Smooth muscle cell (in vitro differentiated cells): ENCODE results near the gene UROC1. TPM values are rescaled to one million over a fixed set of nuclear protein-coding genes. Genes with fewer than 3 reads are reported as not detected.

Source experiments
- DNase-seq: peaks from one replicate; lab custom pipeline; 2025; ENCODE audit not compliant: unreplicated experiment; lab: John Stamatoyannopoulos, UW
- H2AFZ ChIP-seq: fragments of 200-600 bp; sonication (generic); 2 replicates; pipeline ENCODE4 v1.6.0; 2016; ENCODE audit warnings: antibody characterized with exemption, low read depth, mild to moderate bottlenecking
- H3F3A ChIP-seq: fragments of 200-600 bp; sonication (generic); 2 replicates; pipeline ENCODE4 v1.6.0; 2017; ENCODE audit warnings: antibody characterized with exemption, low read depth
- H3K27ac ChIP-seq: fragments of 200-600 bp; sonication (generic); 2 replicates; pipeline ENCODE4 v1.5.1; 2016; ENCODE audit warnings: low read depth, mild to moderate bottlenecking
- H3K27me3 ChIP-seq: fragments of 200-600 bp; sonication (generic); 2 replicates; pipeline ENCODE4 v1.6.1; 2016; ENCODE audit warnings: low read depth, mild to moderate bottlenecking
- H3K36me3 ChIP-seq: fragments of 200-600 bp; sonication (generic); 2 replicates; pipeline ENCODE4 v1.5.1; 2016; ENCODE audit warnings: low read depth
- H3K4me1 ChIP-seq: fragments of 200-600 bp; sonication (generic); 2 replicates; pipeline ENCODE4 v1.5.1; 2016; ENCODE audit warnings: low read depth
- H3K4me2 ChIP-seq: fragments of 200-600 bp; sonication (generic); 2 replicates; pipeline ENCODE4 v1.6.0; 2016; ENCODE audit warnings: mild to moderate bottlenecking
- H3K4me3 ChIP-seq: fragments of 200-600 bp; sonication (generic); 2 replicates; pipeline ENCODE4 v1.5.1; 2016; ENCODE audit warnings: mild to moderate bottlenecking
- H3K79me2 ChIP-seq: fragments of 200-600 bp; sonication (generic); 2 replicates; pipeline ENCODE4 v1.6.0; 2016; ENCODE audit warnings: low read depth, mild to moderate bottlenecking
- H3K9ac ChIP-seq: fragments of 200-600 bp; sonication (generic); 2 replicates; pipeline ENCODE4 v1.6.0; 2016; ENCODE audit warnings: low read depth
- H3K9me3 ChIP-seq: fragments of 200-600 bp; sonication (generic); replicated peaks from 2 replicates; pipeline ENCODE4 v1.5.1; 2016; ENCODE audit warnings: low read depth
- H4K20me1 ChIP-seq: fragments of 200-600 bp; sonication (generic); 2 replicates; pipeline ENCODE4 v1.6.0; 2016; ENCODE audit warnings: low read depth
- CTCF ChIP-seq: fragments of 200-600 bp; sonication (generic); IDR thresholded peaks from 2 replicates; pipeline ENCODE4 v1.5.1; 2017; ENCODE audit warnings: borderline replicate concordance, mild to moderate bottlenecking, antibody characterized with exemption; ENCODE audit not compliant: insufficient read depth, poor library complexity, severe bottlenecking
- WGBS: methylation state at CpG from one replicate; pipeline ENCODE4 v1.1.7; 2016; ENCODE audit warnings: low lambda C conversion rate; 5-methylcytosine and 5-hydroxymethylcytosine counted together
- polyA plus RNA-seq: library from polyadenylated mRNA; unstranded; fragments of >200 nt; fragmentation: Nextera tagmentation; extraction: Ambion mirVana; gene quantifications from 2 replicates; pipeline ENCODE4 v1.2.1, GENCODE V29; 2016
- total RNA-seq: library from RNA; depleted of rRNA; stranded (reverse); fragments of >200 nt; gene quantifications from 2 replicates; pipeline ENCODE4 v1.2.3, GENCODE V29; 2014

UROC1 gene
- total and polyA plus RNA-seq, 2 experiments from 2014 or later, result not detected

- no peak overlapping the region for H3K27ac ChIP-seq
- H4K20me1 ChIP-seq, result no peaks in the 10 kb centered on the region
- WGBS, result 81% methylated on average over 14 of the region's 14 CpGs
Measured at GRCh38 chr3:126488185-126488584, 29.4 kb downstream of the UROC1 start.

GRCh38 chr3:126487151-126487771 is 30.3 kb downstream of the UROC1 start:
- Histone ChIP-seq H3K27me3 (no peaks in the 10 kb centered on the region), H3K27ac (no peak overlapping the region), H3K4me1 (no peaks in the 10 kb centered on the region), H3K79me2 (no peaks in the 10 kb centered on the region), H3K9me3 (no peaks in the 10 kb centered on the region), H3K4me2 (no peak overlapping the region), H3F3A (no peaks in the 10 kb centered on the region), H2AFZ (no peak overlapping the region), H4K20me1 (no peaks in the 10 kb centered on the region), H3K4me3 (no peak overlapping the region), H3K36me3 (no peaks in the 10 kb centered on the region), H3K9ac (no peak overlapping the region)
- 70% methylated on average over 17 of the region's 17 CpGs for WGBS
- DNase-seq, result no peak
- no peak for TF ChIP-seq CTCF

More at GRCh38 chr3:126488185-126488584, 29.4 kb downstream of the UROC1 start:
- Histone ChIP-seq H3K9me3 (no peaks in the 10 kb centered on the region), H3K4me1 (no peaks in the 10 kb centered on the region), H3F3A (no peaks in the 10 kb centered on the region), H2AFZ (no peak overlapping the region), H3K27me3 (no peaks in the 10 kb centered on the region), H3K9ac (no peak overlapping the region), H3K36me3 (no peaks in the 10 kb centered on the region), H3K79me2 (no peaks in the 10 kb centered on the region), H3K4me3 (no peak overlapping the region), H3K4me2 (no peak overlapping the region)
- no peak for TF ChIP-seq CTCF
- no peak for DNase-seq

- Histone ChIP-seq H3K4me3 (no peak overlapping the region), H3F3A (no peaks in the 10 kb centered on the region), H2AFZ (no peak overlapping the region), H3K27ac (no peak overlapping the region), H3K9ac (no peak overlapping the region), H3K9me3 (no peaks in the 10 kb centered on the region), H4K20me1 (no peaks in the 10 kb centered on the region), H3K4me2 (no peak overlapping the region), H3K4me1 (no peaks in the 10 kb centered on the region), H3K36me3 (no peaks in the 10 kb centered on the region), H3K79me2 (no peaks in the 10 kb centered on the region), H3K27me3 (no peaks in the 10 kb centered on the region)
- WGBS, result 90% methylated on average over 14 of the region's 14 CpGs
- DNase-seq, result no peak
- TF ChIP-seq CTCF, result no peak
Measured at GRCh38 chr3:126486360-126486847, 31.2 kb downstream of the UROC1 start.

- H3F3A ChIP-seq, result no peaks in the 10 kb centered on the region
- no peak overlapping the region for H3K27ac ChIP-seq
- no peaks in the 10 kb centered on the region for H3K27me3 ChIP-seq
- 98% methylated on average over 9 of the region's 9 CpGs for WGBS
- no peaks in the 10 kb centered on the region for H3K79me2 ChIP-seq
- H3K36me3 ChIP-seq, result no peaks in the 10 kb centered on the region
- DNase-seq, result no peak
- H2AFZ ChIP-seq, result no peak overlapping the region
- TF ChIP-seq CTCF, result no peak
- no peak overlapping the region for H3K4me3 ChIP-seq
- no peaks in the 10 kb centered on the region for H3K4me1 ChIP-seq
- no peak overlapping the region for H3K4me2 ChIP-seq
- no peaks in the 10 kb centered on the region for H3K9me3 ChIP-seq
- H4K20me1 ChIP-seq, result no peaks in the 10 kb centered on the region
- H3K9ac ChIP-seq, result no peak overlapping the region
Measured at GRCh38 chr3:126485956-126486355, 31.6 kb downstream of the UROC1 start.
